Ovary (tissue), 3 donors: ENCODE results near the gene ABHD16A.
"Not testable (repeated sequence)": the region's sequence is repeated elsewhere in the genome, so short reads cannot be mapped to it uniquely, and the experiment has no call there.

Source experiments
- EP300 ChIP-seq: sonication (generic); formaldehyde crosslinking; IDR thresholded peaks from one replicate; pipeline ENCODE4 v1.6.1; 2017; ENCODE audit warnings: antibody characterized with exemption
- TF ChIP-seq, protein P1 (sequence below), 3 donors: fragments of 450-650 bp in 2 of 3; fragments of 200-600 bp in 1 of 3; IDR thresholded peaks; one replicate each; pipeline versions ENCODE4 v1.5.1 to v1.8.0; 2016 to 2022; ENCODE audit warnings: antibody characterized with exemption in 3 of 3, mild to moderate bottlenecking in 1 of 3
- donor health status: DM: no; HTN: no; CAD: no.

DNA sequence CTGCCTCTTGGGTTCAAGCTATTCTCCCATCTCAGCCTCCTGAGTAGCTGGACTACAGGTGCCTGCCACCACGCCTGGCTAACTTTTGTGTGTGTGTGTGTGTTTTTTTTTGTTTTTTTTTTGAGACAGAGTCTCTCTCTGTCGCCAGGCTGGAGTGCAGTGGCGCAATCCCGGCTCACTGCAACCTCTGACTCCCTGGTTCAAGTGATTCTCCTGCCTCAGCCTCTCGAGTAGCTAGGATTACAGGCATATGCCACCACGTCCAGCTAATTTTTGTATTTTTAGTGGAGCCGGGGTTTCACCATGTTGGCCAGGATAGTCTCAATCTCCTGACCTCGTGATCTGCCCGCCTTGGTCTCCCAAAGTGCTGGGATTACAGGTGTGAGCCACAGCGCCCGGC, 6.0 kb upstream of the ABHD16A start:
- TF ChIP-seq, protein P1, sequence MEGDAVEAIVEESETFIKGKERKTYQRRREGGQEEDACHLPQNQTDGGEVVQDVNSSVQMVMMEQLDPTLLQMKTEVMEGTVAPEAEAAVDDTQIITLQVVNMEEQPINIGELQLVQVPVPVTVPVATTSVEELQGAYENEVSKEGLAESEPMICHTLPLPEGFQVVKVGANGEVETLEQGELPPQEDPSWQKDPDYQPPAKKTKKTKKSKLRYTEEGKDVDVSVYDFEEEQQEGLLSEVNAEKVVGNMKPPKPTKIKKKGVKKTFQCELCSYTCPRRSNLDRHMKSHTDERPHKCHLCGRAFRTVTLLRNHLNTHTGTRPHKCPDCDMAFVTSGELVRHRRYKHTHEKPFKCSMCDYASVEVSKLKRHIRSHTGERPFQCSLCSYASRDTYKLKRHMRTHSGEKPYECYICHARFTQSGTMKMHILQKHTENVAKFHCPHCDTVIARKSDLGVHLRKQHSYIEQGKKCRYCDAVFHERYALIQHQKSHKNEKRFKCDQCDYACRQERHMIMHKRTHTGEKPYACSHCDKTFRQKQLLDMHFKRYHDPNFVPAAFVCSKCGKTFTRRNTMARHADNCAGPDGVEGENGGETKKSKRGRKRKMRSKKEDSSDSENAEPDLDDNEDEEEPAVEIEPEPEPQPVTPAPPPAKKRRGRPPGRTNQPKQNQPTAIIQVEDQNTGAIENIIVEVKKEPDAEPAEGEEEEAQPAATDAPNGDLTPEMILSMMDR (IDR thresholded peaks at IDR 0.05), result not testable (repeated sequence)
- not testable (repeated sequence) for TF ChIP-seq EP300
